ENCODE data around the gene SMG1.

The SMG1 gene

DNA sequence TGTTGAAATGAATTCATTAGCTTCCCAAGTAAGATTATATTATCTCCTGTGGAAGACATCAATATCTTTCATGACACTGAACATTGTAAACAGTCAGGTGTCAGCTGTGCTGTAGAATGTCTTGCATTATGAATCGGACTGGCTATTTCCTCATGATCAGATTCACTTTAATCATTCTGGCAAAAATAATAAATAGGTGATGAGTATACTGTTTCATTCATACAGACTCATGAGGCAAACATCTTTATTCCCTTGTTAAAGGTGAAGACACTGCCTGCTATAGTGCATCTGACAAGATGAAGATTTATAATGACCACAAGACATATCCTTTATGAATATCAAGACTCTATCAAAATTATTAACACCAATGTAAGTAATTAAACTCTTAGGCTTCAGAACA lies 73.6 kb downstream of the SMG1 start:
- DNase-seq (ENCODE audit: low read depth): no peak

DNA sequence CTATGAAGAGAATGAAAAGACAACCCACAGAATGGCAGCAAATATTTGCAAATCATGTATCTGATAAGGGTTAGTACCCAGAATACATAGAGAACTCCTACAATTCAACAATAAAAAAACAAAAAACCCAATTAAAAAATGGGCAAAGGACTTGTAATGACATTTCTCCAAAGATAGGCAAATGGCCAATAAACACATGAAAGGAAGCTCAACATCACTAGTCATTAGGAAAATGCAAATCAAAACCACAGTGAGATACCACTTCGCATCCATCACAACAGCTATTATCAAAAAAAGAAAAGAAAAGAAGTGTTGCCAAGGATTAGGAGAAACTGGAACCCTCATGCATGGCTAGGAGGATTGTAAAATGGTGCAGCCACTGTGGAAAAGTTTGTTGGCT lies 79.8 kb downstream of the SMG1 start:
- no peak for DNase-seq (ENCODE audit: low read depth)

DNA sequence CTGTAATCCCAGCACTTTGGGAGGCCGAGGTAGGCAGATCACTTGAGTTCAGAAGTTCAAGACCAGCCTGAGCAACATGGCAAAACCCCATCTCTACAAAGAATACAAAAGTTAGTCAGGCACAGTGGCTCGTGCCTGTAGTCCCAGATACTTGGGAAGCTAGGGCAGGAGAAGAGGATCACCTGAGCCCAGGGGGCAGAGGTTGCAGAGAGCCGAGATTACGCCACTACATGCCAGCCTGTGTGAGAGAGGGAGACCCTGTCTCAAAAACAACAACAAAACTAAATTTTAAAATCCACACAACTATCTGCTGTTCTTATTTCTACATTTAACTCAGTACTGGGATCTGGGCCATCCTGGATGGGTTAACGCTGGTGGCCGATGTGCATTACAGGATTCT lies 83.6 kb downstream of the SMG1 start:
- DNase-seq (ENCODE audit: low read depth): no peak

DNA sequence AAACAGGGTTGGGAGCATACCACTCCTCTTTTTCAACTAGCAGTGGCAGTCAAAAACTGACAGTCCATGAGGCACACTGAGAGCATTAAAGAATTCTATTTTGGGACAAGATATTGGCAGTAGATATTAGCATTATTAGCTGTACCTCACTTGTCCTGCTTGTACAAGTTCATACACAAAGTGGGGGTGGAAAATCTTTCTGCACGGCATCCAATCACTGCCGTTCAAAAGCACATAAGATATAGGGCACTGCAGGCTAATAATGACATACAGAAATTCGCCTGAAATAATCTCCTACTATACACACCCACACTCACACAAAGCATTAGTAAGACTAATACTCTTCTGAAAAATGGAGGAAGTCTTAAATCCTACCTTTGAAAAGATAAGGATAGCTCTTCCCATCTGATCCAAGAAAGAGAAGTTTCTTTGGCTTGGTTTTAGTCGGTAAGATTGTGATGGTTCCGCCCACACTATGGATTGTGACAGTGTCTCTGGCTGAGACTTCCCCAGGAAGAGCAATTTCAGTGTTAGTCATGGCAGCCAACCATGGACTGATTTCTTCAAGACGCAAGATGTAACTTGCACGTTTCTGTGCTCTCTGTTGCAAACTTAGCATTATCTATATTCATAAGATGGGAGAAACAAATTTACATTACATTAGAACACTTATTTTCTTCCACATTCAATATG lies 84.2 kb downstream of the SMG1 start:
- DNase-seq (ENCODE audit: low read depth): no peak

DNA sequence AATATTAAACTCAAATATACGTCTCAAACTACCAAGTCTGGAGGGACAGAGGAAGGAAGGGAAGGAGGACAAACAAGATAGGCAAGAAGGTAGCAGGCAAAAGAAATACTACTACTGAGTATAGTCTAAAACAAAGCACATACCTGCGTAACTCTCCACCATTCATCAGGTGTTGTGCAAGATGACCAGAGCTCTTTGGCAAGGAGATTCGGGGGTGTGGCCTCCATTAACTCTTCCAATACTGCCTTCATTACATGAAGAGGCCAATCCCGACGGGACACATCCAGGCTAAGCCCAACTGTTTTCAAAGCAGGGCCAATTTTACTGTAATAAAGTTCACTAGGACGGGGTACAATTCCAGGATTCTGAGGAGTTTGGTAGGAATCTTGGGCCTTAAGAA lies 86.7 kb downstream of the SMG1 start:
- DNase-seq (ENCODE audit: low read depth): no peak

DNA sequence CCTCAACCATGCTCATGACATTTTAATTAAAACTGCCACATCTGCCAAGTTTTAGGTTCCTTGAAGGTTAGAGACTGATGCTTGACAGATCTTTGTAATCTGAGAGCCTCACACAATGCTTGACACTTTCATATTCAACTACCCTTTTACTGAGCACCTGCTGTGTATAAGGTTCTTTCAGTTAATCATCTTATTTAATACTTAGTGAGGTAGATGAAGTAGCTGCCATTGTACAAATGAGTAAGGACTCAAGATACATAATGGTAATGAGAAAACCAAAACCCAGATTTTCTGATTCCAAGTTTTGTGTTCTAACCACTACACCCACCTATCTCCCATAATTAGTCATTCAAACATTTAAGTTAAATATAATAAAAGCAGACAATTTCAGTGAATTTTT lies 89.5 kb downstream of the SMG1 start:
- no peak for DNase-seq (ENCODE audit: low read depth)

DNA sequence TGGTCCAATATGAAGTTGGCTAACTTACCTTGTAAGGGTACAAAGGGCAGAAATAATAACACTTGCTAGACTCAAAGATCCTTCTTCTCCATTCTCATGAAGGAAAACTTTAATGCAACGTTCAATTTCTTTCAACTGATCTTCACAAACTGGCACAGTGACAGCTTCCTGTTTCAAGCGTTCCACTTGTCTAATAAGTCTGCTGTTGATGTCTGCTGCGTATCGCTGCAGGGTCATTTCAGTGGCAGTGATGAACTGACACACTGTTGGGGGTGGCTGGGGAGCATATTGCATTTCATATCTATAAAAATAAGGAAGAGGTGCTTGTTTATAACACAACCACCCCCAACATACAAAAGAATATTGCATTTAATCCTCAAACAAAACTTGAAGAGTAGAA lies 91.3 kb downstream of the SMG1 start:
- DNase-seq (ENCODE audit: low read depth): no peak

DNA sequence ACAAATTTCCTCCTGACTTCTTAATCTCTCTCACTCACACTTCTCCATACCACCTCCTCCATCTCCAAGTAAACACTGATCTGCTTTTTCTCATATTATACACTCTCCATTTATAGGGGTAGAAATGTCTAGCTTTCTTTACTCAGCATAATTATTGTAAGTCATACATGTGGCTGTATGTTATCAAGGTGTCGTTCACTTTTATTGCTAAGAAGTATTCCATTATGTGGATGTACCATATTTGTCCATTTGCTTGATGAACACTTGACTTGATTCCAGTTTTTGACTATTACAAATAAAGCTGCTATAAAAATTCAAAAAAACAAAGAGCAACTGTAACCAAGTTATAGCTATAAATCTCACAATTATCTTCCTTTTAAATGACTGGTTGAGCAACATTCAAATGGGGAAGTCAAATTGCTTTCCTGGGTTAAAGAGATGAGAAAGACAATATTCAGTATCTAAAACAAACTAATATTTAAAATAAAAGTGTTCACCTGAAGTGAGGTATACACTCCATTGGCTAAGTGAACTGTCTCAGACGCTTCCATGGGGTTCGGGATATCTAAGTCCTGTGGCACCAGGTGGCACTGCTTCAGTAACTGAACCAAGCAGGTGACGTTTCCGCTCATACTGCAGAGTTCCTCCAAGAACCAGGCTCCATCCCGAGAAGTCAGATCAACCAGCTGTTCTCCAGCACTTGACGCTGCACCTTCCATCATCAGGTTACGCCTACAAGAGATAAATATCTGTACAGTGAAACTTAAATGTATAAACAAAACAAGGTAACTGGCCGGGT lies 92.3 kb downstream of the SMG1 start:
- no peak for DNase-seq (ENCODE audit: low read depth)

DNA sequence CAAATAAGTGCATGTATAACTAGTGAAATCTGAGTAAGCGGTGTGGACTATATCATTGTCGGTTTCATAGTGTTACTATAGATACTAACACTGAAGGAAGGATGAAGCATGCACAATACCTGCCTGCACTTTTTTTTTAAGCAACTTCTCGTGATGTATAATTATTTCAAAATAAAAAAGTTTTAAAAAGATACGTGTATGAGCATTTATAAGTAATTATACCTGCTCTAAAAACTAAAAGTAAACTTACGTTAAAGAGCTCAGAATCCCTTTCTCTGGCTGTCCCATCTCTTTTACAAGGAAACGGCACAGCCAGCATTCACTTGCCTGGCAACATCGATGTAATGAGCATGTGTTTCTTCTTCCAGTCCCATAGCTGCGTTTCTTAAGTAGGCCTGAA lies 93.6 kb downstream of the SMG1 start:
- no peak for DNase-seq (ENCODE audit: low read depth)

DNA sequence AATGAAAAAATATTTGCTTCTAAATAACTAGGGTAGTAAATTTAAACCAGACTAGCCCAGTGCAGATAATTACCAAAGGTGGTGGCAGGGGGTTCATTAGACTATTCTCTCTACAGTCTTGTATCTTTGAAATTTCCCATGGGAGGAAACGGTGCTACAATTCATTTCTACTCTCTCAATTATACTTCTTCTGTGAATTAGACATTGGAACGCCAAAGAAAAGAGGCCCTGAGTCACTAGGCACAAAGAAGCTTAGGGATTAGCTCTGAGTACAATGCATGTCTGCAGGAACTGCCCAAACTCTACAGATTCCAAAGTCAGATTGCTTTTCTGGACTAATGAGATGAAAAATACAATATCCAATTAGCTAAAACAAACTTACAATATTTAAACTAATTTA lies 94.2 kb downstream of the SMG1 start:
- no peak for DNase-seq (ENCODE audit: low read depth)

DNA sequence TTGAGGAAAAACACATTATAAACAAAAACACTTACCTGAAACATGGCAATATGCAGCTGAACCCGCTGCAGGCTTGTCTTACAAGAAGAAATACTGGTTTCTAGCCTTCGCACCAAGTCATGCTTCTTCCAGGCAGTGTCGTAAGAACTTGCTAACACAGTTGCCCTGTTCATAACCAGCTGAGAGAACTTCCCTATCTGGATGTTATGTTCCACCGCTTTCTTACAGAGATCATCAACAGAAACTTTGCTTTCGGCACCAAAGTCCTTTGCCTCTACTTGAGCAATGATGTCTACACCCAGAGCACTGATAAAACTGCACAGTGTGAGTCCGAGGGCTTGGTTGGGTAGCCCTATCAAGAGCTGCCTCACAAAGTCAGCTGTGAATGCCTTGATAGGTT lies 97.0 kb downstream of the SMG1 start:
- DNase-seq (ENCODE audit: low read depth): no peak

DNA sequence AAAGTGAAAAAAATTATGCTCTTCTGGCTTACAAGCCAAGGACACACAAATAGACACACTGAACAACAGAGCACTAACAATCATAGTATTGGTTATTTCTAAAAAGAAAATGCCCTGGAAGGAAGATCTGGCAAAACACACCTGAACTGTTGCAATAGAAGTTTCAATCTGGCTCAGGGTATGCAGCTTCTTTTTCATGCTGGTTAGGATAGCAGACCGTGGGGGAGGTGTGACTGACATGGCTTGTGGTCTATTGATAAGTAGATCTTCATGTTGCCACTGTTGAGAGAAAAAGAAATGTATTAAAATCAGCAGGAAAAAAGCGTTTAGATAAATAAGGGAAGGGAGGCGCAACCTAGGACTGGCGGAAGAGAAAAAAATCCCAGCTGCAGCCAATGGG lies 98.3 kb downstream of the SMG1 start:
- DNase-seq (ENCODE audit: low read depth): no peak

DNA sequence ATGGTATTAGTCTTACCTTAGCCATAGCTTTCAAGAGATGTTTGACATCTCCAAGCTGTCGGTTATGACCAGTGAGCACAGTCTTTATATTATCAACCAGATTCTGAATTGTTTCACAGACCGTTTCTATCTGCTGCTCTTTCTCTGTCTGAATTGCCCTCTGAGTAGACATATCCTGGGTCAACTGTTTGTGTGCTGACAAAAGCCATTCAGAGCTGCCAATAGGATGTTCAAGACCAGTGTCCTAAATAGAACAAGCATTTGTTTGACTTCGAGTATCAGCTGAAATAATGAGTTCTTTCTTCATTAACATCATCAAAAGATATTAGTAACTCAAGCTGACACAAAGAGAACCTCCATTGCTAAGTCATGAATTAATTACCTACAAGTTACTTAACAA lies 109.9 kb downstream of the SMG1 start:
- no peak for DNase-seq (ENCODE audit: low read depth)

DNA sequence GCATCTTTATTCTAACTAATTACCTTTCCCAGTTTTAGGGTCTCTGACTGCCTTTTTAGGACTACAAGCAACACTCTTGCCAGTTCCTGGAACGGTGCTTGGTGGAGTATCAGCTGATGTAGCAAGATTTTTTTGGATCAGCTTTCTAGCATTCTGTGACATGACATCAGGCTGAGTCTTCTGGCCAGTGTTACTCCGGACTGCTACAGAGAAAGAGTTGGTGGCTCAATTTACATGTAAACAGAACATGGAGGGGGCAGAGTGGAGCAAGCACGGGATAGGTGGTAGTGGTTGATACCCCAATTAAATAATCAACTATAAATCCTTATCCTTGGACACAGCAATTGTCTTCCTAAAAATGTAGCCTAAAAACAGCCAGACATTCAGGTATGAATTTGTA lies 114.3 kb downstream of the SMG1 start:
- DNase-seq (ENCODE audit: low read depth): no peak

DNA sequence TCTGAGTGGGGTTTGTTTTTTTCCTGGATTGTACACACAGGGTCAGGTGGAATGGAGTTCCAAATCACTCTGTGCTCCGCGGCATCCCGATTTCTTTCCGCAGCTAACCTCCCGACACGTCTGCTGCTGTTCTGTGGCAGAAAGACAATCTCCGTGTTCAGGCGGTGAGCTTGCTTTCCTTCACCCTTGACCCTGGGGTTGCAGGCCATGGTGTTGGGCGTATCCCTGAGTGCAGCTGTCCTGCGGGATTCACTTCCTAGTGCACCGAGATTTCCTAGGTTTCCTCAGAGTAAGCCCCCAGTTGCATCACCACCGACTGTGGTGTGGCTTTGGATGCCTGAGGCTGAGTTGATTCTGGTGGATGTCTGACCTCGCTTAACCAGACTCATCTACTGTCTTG lies 117.0 kb downstream of the SMG1 start:
- DNase-seq (ENCODE audit: low read depth): no peak

DNA sequence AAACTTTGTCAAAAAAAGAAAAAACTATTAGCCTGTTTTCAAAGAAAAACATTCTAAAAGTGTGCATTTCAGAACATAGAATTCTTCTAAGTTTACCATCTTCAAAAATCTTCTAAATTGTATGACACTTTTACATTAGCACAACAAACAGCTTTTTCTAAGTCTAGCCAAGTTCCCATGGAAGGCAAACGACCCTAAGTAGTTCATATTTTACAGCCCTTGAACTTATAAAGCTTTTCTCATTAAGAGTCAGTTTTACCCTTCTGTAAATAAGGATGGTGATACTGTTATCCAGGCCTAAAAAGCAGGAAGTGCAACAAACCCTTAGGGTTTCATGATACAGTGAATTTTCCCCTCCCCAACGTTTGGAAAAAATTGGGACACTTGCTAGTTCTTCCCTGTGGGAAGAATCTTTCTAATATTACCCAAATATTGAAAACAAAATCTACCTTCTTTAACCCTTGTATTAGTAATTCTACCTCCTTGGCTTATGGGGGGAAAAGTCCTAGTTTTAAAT lies 120.9 kb downstream of the SMG1 start:
- DNase-seq (ENCODE audit: low read depth): no peak

DNA sequence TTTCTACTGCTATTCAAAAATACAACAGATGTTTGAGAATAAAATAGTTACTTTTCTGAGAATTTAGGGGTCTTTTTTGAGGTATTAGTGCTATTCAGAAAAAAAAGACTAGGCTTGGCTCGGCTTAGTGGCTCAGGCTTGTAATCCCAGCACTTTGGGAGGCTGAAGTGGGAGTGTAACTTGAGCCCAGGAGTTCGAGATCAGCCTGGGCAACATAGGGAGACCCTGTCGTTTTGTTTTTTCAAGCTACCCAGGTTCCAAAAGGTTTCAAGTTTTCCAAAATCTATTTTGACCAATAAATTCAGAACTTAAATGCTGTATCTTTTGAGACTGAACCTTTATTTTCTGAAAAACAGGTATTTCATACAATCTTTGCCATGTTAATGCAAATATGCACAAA lies 121.7 kb downstream of the SMG1 start:
- no peak for DNase-seq (ENCODE audit: low read depth)

DNA sequence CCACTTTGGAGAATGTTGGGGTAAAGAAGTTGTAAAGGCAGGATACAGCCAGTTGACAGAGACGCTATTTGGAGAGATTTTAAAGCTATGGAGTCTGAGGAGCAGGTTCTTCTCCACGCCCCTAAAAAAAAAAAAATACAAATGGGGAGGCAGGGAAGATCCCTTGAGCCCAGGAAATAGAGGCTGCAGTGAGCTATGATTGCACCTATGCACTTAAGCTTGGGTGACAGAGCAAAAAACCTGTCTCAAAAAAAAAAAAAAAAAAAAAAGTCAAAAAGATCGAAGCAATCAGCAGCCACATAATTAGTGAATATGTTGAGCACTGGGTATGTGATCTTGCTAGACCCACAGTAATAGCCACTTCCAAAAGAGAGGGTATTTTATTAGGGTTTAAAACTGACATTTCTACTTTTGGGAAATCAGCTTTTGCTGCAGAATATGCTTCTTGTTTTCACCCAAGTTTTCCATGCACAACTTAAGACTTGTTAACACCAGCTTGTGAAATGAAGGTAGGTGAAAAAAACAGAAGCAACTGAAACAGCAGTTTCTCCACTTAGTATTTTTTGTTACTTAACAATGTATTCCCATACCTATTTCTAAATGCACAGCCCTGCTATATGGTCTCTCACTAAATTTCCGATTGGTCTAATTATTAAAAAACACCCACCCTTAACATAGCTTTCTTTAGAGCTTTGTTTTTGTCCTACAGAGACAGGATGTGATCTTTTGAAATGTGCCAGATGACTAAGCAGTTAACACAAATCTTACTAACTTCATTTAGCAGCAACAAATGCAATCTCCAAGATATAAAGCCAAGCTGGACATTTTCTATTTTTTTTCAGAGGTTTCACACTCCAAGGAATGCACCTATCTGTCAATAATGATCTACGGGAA lies 122.4 kb downstream of the SMG1 start:
- DNase-seq (ENCODE audit: low read depth): no peak

DNA sequence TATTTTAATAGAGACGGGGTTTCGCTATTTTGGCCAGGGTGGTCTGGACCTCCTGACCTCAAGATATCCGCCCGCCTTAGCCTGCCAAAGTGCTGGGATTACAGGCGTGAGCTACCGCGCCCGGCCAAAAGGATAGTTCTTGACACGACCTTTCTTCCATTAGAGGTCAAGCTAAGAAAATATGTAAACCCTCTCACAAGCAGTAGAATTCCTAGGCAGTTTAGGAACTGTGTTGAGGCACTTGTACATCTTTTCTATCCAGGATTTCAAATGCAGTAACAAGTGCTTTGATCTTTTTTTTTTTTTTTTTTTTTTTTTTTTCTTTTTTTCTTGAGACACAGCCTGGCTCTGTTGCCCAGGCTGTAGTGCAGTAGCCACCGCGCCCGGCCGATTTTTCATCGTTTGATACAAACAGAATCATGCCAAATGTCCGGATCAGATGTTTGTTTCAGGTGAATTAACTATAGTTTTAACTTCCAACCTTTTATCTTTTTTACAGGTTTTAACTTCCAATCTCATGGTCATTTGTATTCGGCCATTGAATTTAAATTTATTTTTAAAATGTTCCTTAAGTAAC lies 123.4 kb downstream of the SMG1 start:
- DNase-seq (ENCODE audit: low read depth): no peak

DNA sequence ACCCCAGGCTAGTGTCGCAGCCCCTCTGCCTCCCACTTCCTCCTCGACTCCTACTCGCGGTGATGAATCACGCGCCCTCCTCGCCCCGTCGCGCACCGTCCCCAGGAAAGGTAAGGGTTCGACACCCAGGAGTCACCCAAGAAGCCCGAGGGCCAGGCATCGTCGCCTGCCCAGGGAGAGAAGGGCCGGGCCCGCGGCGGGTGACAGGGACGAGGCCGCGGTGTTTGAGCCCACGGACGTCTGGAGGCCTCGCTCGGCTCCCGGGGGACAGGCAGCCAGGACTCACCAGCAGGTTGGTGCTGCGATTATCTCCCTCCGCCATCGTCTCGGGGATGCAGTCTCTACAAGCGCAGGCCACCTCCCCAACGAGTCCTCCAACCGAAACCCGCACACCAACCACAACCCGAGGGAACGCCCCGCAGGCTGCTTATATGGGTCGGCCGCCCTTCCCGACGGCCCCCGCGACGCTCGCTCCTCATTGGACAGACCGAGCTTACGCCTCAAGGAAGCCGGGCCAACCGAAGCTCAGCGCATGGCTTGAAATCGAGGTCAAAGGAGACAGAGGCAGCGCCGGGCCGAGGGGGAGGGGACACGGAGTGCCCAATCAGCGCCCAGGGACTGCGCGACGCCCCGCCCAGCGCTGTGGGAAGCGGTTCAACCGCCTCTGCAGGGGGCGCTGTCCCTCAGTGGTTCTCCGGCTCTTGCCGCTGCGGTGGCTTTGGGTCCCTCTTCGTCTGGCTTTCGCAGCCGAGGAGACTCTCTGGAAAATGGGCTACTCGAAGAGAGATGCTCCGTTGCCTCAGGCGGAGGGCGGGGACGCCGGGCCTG lies 124.8 kb downstream of the SMG1 start, which contains the start of gene ARL6IP1:
ARL6IP1 (minus strand) TSS at position 405 of the 828 bp plus-strand sequence; CDS start at position 322, 83 bp downstream.
- DNase-seq (ENCODE audit: low read depth): peak; percentile 96

DNA sequence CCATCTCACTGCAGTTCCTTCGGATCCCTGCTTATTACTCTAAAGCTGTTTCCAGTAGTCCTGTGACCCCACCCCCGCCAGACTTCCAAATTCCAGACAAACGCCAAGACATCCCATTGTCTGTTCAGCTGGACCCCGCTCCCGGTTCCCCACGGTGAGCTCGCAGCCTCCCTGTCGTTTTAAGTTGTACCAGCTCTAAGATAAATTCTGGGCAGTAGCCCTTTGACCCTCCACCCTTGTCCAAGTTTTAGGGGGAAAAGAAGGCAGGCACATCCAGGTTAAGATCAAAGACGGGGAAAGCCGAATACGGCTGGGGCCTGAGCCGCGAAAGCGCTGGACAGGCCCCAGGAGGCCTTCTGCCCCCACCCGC lies 125.4 kb downstream of the SMG1 start:
- no peak for DNase-seq (ENCODE audit: low read depth)
